ENCODE results near the gene SLC10A3. TPM values are rescaled to one million over a fixed set of nuclear protein-coding genes. Genes with fewer than 3 reads are reported as not detected.

The SLC10A3 gene
- total and polyA plus RNA-seq, 2 experiments from 2014 or later = 29.9 to 31.1 TPM

DNA sequence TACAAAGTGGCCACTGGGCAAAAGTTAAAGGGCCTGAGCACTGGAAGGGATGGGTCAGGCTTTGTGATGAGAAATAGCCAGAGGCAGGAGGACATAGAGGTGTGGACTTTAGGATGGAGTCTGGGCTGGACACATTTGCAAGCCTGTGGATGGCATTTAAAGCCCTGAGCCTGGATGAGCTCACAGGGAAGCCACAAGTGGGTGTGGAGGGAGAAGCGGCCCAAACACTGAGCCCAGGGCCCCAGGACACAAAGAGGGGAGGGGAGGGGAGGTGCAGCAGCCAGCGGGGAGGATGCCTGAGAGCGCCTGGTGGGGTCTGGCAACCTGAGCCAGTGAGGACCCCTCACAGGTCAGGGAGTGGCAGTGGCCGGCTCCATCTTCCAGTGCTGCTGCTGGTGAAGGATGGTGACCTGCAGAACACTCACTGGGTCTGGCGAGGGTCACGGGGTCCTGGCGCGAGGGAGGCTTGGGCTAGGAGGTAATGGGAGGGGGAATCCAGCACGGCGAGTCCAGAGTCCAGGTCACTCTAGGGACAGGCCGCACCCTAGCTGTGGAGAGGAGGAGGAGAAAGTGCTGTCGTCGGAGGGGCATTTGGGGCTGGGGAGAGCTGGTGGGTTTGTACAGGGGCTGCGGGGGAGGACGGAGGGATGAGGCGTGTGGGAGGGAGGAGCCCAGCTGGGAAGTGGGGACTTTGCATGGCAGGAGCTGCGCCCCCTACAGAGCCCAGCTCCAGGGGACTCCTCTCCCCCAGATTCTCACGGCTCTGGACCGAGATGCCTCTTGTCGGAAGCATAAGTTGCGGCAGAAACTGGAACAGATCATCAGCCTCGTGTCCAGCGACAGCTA, 18.4 kb downstream of the SLC10A3 start:
- no peaks in the 10 kb centered on the region for H3K27me3 ChIP-seq
- no peaks in the 10 kb centered on the region for H3K36me3 ChIP-seq
- no peak overlapping the region for H3K27ac ChIP-seq
- no peaks in the 10 kb centered on the region for H3K9me3 ChIP-seq (ENCODE audit: low read depth)
- H3K4me1 ChIP-seq (ENCODE audit: low read depth) = no peaks in the 10 kb centered on the region
- H3K4me3 ChIP-seq = no peak overlapping the region
- DNase-seq (ENCODE audit: low read depth in 1 of 2, low spot score in 1 of 2) = no peak
- TF ChIP-seq, protein P1, sequence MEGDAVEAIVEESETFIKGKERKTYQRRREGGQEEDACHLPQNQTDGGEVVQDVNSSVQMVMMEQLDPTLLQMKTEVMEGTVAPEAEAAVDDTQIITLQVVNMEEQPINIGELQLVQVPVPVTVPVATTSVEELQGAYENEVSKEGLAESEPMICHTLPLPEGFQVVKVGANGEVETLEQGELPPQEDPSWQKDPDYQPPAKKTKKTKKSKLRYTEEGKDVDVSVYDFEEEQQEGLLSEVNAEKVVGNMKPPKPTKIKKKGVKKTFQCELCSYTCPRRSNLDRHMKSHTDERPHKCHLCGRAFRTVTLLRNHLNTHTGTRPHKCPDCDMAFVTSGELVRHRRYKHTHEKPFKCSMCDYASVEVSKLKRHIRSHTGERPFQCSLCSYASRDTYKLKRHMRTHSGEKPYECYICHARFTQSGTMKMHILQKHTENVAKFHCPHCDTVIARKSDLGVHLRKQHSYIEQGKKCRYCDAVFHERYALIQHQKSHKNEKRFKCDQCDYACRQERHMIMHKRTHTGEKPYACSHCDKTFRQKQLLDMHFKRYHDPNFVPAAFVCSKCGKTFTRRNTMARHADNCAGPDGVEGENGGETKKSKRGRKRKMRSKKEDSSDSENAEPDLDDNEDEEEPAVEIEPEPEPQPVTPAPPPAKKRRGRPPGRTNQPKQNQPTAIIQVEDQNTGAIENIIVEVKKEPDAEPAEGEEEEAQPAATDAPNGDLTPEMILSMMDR (IDR thresholded peaks at IDR 0.05; ENCODE audit: low read depth, low read length) = no peak

DNA sequence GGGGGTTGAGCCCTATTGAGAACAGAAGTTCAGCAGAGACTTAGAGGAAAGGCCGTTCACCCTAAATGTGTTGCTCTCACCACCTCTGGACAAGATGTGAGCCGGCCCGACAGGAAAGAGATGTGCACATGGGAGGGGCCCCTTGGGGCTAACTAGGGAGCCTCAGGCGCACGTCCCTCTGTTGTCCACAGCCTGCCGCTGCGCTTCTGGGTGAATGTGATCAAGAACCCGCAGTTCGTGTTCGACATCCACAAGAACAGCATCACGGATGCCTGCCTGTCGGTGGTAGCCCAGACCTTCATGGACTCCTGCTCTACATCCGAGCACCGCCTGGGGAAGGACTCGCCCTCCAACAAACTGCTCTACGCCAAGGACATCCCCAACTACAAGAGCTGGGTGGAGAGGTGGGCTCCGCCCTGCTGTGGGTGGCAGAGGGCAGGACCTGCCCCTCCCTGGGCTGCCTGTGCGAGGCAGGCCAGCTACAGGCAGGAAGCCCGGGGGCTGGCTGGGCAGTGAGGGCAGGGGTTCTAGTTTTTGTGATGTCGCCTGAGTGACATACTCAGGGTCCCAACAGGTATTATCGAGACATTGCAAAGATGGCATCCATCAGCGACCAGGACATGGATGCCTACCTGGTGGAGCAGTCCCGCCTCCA, 19.4 kb downstream of the SLC10A3 start:
- no peaks in the 10 kb centered on the region for H3K27me3 ChIP-seq

DNA sequence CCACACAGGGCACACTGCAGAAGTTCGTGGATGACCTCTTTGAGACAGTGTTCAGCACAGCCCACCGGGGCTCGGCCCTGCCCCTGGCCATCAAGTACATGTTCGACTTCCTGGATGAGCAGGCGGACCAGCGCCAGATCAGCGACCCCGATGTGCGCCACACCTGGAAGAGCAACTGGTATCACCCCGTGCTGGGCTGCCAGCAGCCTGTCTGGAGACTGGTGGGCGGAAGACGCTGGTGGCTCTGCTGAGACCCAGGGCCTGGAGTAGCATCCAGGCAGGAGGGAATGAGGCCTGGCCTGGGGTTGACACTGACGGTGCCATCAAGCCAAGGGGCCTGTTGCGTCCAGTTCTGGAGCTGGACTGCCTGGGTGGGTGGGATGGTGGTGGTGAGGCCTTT, 20.0 kb downstream of the SLC10A3 start:
- H3K9me3 ChIP-seq (ENCODE audit: low read depth) = no peaks in the 10 kb centered on the region

More for the DNA sequence above, 19.4 kb downstream of the SLC10A3 start:
- Histone ChIP-seq H3K4me3 (no peak overlapping the region), H3K4me1 (ENCODE audit: low read depth) (no peaks in the 10 kb centered on the region), H3K36me3 (no peaks in the 10 kb centered on the region), H3K9me3 (ENCODE audit: low read depth) (no peaks in the 10 kb centered on the region), H3K27ac (no peak overlapping the region)
- TF ChIP-seq, protein P1 (IDR thresholded peaks at IDR 0.05; ENCODE audit: low read depth, low read length) = no peak
- no peak for DNase-seq (ENCODE audit: low read depth in 1 of 2, low spot score in 1 of 2)

DNA sequence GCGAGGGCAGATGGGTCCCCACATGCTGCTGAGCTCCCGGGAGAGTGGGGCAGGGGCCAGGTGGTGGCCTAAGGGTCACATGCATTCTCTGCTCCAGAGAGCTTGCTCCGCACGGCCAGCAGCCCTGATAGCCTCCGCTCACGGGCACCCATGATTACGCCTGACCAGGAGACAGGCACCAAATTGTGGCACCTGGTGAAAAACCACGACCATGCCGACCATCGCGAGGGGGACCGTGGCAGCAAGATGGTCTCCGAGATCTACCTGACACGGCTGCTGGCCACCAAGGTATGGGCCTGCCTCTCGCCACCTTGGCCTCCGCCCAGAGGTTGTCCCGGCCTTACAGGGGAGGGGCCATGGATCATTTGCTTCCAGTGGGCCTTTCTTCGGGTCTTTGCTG, 20.5 kb downstream of the SLC10A3 start:
- Histone ChIP-seq H3K27ac (no peak overlapping the region), H3K36me3 (no peaks in the 10 kb centered on the region), H3K27me3 (no peaks in the 10 kb centered on the region), H3K4me3 (no peak overlapping the region), H3K4me1 (ENCODE audit: low read depth) (no peaks in the 10 kb centered on the region), H3K9me3 (ENCODE audit: low read depth) (no peaks in the 10 kb centered on the region)
- DNase-seq (ENCODE audit: low read depth in 1 of 2, low spot score in 1 of 2) = no peak
- TF ChIP-seq, protein P1 (IDR thresholded peaks at IDR 0.05; ENCODE audit: low read depth, low read length) = no peak

More for the DNA sequence above, 20.0 kb downstream of the SLC10A3 start:
- no peaks in the 10 kb centered on the region for H3K36me3 ChIP-seq
- H3K4me3 ChIP-seq = no peak overlapping the region
- TF ChIP-seq, protein P1 (IDR thresholded peaks at IDR 0.05; ENCODE audit: low read depth, low read length) = no peak
- DNase-seq (ENCODE audit: low read depth in 1 of 2, low spot score in 1 of 2) = no peak
- no peaks in the 10 kb centered on the region for H3K4me1 ChIP-seq (ENCODE audit: low read depth)
- no peak overlapping the region for H3K27ac ChIP-seq
- H3K27me3 ChIP-seq = no peaks in the 10 kb centered on the region

DNA sequence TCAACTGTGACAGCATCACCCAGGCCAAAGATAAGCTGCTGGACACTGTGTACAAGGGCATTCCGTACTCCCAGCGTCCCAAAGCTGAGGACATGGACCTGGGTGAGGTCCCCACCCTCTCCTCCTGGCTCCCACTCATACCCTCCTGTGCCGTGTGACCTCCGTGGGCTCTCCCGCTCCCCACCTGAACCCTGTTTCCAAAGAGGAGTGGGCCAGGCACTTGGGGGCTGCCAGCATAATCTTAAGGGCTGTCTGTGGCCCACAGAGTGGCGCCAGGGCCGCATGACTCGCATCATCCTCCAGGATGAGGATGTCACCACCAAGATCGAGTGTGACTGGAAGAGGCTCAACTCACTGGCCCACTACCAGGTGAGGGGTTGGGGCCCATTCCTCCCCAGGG, 21.3 kb downstream of the SLC10A3 start:
- Histone ChIP-seq H3K36me3 (no peaks in the 10 kb centered on the region), H3K27ac (no peak overlapping the region), H3K9me3 (ENCODE audit: low read depth) (no peaks in the 10 kb centered on the region), H3K4me3 (no peak overlapping the region), H3K4me1 (ENCODE audit: low read depth) (no peaks in the 10 kb centered on the region), H3K27me3 (no peaks in the 10 kb centered on the region)
- TF ChIP-seq, protein P1 (IDR thresholded peaks at IDR 0.05; ENCODE audit: low read depth, low read length) = no peak
- DNase-seq (ENCODE audit: low read depth in 1 of 2, low spot score in 1 of 2) = no peak

All from cardiac muscle cell (in vitro differentiated cells and primary cell).